CD4-positive, alpha-beta T cell treated with Interleukin-17A for 4 hours (primary cell): Measurements from ENCODE around the gene FADS1.
A peak's percentile ranks its signal among the peaks of the same experiment; 100 is the strongest.

Experiments
- DNase-seq: peaks from one replicate; pipeline ENCODE4 v3.0.0-alpha.2; 2020; ENCODE audit warnings: mixed read lengths

FADS1 gene

DNA sequence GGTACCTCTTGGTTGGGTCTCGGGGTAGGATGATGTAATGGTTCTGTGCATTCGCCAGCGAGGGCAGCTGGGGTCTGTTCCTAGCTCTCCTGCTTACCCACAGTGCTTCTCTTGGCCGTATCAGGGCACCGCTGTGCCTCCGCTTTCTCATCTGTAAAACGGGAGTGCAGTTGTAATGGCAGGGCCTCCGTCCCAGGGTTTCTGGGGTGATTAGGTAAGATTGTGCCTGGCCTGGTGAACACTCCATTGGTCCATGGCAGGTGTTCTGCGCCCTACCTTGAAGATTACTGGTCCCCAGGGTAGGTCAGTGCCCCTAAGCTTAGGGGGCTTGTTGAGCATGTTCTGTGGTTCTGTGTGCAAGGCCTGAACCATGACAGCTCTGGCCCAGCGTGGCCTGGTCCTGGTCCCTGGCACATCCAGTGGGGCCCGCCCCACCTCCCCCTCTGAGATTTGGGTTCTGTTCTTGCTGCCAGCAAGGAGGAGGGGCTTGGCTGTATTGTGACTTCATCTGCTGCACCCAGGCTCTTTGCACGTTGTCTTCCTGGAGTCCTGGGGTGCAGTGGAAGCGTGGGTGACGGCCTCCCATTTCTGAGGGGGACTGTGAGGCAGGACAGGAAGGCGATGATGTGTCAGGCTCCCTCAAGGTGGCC is 59.5 kb downstream of the FADS1 start:
- no peak for DNase-seq

DNA sequence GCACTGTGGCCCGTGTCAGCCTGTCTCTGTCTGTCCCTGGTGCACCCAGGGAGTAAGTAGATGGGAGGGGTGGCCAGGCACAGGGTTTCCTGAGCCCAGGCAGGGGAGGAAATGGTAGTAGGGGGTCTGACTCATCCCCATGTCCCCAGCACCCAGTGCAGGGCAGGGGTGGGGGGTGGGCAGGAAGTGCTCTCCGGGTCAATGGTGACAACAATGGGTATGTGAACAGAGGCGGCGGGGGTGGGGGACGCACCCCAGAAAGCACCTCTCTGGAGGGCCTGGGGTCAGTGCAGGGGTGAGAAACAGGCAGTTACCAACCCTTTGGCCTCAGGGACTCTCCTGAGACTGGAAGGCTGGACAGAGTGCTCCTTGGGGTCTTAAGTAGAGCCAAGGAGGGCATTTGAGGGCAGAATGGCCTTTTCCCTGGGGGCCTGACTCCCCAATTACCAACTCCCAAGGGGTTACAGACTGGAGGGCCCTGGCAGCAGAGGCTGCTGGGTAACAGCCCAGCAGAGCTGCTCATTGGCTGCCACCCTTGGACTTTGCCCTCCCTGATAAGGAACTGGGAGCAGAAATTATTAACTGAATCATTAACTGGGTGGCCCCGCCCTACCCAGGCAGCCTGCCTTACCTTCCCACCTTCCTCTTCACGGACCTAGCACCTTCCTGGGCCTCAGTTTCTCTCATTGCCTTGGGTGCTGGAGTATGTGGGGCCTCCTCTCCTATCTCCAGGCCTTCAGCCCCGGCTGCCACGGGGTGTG is 60.2 kb downstream of the FADS1 start:
- DNase-seq = peak; percentile 51

DNA sequence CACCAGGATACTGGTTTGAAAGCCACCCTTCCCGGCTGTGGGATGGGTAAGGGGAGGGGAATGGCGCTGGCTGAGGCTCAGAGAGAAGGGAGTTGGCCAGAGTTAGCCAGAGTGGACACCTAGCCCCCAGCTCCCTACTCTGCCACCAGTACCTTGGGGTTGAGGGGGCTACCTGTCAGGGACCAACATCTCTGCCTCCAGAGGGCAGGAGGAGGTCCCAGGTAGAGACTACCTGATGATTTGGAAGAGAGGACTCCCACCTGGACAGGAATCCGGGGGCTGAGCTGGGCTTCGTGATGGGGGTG is 60.7 kb downstream of the FADS1 start:
- no peak for DNase-seq

DNA sequence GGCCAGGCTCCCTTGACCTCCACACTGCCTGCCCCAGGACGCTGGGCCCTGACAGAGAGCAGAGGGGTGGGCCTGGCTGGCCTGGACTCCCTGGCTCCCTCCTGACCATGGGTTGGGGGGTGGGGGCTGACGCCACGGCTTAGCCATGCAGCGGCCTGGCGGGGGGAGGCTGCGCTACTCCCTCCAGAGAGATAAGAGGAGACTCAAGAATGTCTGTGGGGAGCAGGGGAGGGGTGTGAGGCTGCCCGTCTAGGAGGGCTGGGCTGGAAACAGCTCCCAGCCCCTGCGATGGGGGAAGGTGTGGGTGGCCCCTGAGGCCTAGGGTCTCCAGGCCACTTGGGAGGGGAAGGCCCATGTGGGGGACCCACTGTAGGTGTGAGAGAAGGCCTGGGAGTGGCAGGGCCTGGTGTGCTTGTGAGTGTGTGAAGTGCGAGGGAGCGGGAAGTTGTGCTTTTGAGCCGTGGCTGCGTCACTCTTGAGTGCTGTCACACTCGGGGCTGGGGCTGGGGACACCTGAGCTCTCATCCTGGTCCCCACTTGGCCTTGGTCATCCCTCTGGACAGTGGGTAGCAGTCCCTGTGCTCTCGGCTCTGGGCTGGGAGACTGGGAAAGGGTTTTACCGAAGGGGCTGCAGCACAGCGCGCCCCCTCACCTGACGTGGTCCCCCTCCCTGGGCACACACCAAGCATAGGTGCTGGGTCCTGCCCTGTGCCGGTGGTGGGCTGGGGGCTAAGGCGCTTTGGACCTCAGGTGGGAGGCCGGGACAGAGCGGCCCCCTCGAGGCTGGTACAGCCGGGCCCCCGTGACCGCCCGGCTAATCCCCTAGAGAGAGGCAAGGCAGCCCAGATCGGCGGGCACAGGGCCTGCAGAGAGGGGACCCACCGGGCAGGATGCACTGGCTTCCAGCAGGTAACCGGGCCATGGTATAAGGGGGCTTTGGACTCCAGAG is 62.0 kb downstream of the FADS1 start:
- no peak for DNase-seq

DNA sequence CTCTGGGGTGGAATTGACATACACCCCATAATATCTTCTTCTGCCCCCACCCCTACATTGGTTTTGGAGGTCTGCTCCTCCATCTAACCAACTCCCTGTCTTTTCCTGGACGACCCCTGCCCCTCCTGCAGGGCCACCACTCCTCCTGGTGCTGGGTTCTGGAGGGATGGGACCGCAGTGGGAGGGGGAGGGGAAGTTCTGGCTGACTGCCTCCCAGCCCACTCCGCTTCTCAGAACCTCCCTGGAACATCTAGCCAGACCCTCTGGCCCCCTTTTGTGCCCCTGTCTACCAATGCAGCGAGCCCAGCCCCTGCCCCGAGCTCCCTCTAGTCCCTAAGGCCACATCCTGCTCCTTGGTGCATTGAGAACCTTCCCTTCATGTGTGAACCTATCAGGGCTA is 63.1 kb downstream of the FADS1 start:
- DNase-seq = no peak

DNA sequence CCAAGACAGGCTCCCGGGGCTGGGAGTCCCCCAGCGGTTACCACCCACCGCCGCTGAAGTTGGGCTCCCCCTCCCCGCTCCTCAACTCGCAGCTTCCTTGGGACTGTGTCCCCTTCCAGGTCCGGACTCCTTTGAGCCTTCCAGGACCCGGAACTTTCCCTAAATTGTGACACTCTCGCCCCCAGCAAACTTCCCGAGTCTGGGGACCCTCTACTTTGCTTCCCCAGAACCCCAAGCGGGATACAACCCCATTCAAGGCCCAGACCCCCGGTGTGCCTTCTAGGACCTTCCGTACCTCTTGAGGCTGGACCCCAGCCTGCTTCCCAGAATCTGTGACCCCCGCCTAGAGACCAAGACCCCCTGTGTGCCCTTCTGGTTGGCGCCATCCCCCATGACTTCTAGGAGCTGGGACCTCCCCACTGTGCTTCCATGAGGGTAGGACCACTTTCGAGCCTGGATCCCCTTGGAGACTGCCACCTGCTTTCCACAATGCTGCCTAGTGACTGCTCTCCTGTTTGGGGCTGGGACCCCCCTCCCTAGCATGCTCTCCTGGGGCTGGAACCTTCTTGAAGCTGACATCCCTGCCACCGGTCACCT is 63.8 kb downstream of the FADS1 start:
- no peak for DNase-seq

DNA sequence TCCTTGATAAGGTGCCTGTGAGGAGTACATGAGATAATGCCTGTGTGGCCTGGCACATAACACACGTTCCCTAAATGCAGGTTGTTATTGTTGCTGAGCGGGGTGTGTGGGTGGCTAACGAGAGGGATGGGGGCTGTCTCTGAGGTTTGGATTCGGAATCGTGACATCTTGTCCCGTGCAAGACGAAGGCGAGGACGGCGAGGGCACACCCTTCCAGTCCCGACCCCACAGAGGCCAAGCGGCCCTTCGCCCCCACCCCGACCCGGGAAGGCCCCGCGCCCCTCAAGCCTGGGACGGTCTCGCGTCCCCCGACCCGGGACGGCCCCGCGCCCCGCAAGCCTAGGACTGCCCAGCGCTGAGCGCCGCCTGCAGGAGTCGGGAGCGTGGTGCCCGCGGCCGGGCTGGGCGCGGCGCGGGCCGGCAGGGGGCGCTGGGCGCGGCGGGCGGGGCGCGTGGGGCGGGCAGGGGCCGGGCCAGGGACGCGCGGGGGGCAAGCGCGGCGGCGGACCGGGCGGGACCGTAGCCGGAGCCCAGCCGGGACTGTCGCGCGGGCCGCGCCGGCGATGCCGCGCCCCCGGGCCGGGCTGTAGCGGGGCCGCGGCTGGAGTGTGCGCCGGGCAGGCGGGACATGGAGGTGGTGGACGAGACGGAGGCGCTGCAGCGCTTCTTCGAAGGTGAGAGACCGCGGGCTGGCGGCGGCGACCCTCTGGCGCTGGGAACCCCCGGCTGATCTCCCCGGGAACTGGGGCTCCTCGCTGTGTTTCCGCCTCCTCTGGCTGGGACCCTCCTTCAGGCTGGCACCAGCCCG is 64.5 kb downstream of the FADS1 start, which contains the start of gene MYRF:
MYRF (plus strand) TSS at position 520 of the 808 bp plus-strand sequence; CDS start at position 629, 109 bp downstream.
- peak; percentile 72 for DNase-seq

DNA sequence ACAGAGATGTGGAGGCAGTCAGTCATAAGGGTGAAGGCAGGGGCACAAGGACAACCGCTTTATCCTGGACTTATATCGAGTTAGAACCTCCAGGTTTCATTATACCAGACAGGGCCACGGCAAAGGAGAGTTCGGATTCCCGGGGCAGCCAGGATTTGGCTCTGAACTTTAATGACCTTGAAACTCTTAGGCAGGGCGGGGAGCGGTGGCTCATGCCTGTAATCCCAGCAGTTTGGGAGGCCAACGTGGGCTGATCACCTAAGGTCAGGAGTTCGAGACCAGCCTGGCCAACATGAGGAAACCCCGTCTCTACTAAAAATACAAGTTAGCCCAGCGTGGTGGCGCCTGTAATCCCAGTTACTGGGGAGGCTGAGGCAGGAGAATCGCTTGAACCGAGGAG is 65.4 kb downstream of the FADS1 start:
- DNase-seq = no peak

DNA sequence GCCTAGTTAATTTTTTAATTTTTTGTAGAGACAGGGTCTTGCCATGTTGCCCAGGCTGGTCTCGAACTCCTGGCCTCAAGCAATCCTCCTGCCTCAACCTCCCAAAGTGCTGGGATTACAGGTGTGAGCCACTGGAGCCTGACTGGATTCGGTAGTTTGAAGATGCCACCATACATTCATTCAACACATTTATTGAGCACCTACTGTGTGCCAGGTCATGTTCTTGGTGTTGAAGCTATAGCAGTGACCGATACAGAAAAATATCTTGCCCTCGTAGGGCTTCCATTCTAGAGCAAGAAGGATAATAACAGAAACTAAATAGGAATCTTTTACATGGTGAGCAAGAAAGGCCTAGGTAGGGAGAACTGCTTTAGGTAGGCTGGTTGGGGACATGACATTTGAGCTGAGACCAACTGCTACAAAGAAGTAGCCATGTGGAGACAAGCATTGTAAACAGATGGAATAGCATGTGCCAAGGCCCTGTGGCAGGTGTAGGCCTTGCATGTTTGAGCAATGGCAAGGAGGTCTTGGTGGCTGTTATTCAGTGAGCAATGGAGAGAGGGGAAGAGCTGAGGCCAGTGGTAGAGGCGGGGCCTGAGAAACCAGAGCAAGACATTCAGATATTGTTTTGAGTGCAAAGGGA is 66.1 kb downstream of the FADS1 start:
- DNase-seq = no peak
